Measurements from ENCODE around the gene TUFM.
"Not testable (repeated sequence)": the region's sequence is repeated elsewhere in the genome, so short reads cannot be mapped to it uniquely, and the experiment has no call there.

TUFM gene

DNA sequence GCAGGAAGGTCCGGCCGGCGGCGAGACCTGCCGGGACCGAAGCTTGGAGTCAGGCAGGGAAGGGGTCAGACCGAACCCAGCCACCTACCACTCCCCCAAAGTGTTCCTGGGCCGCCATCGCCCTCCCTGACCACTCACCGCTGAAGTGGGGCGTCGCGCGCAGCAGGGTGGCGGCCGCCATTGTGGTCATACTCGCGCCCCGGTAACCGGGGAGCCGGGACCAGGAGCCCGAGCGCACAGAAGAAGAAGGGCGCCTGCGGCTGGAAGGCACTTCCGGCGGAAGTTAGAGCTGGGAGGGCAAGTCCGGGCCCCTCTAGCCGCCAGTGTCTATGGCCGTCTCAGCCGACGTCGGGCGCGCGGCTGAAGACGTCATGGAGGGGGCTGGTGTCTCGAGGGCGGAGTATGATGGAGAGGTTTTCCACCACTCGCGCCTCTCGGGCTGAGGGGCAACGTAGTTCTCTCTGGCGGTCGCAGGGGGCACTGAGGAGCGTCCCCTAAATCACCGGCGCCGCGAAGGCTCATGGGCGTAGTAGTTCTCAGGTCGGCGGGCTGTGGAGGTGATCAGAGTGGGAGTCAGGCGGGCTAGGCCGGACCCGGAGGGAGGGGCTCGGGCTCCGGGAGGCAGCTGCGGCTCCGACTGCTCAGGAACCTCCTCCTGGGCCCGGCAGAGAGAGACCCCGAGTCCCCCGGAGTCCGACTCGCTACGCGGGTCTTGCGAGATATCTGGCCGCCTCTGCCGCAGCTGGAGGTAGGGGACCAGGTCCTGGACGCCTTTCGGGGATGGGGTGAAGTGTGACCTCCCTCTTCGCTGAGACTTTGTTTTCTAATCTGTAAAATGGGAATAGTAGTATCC, at the start of gene TUFM:
Gene TUFM (minus strand): TSS at position 269 of the 853 bp plus-strand sequence. CDS start 79 bp downstream, at position 190.
- DNase-seq (ENCODE audit: extremely low read depth in 1 of 2, low read depth in 1 of 2): peak; percentile 94 to 97

DNA sequence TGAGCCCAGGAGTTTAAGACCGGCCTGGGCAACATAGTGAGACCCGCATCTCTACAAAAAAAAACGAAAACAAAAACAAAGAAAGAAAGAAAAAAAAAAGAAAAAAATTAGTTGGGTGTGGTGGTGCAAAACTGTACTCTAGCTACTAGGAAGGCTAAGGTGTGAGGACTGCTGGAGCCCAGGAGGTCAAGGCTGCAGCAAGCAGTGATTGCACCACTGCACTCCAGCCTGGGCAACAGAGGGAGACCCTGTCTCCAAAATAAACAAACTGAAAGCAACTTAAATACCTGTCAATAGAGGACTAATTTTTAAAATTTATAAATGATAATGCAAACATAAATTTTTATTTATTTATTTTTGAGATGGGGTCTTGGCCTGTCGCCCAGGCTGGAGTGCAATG, 49.5 kb upstream of the TUFM start:
- DNase-seq (ENCODE audit: extremely low read depth in 1 of 2, low read depth in 1 of 2): no peak

DNA sequence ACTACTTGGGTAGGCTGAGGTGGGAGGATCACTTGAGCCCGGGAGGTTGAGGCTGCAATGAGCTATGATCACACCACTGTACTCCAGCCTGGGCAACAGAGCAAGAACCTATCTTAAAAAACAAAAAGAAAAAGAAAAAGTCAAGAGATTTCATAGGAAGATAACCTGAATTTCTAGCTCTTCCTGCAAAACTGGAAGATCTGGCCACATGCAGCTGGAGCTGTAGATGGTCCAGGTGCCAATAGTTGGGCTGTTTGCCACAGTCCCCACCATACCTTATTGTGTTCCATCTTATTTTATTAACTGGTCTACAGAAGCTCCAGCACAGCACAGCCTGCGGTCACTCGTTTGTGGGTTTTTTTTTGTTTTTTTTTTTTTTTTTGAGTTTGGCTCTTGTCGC, 47.1 kb upstream of the TUFM start:
- no peak for DNase-seq (ENCODE audit: extremely low read depth in 1 of 2, low read depth in 1 of 2)

- DNase-seq (ENCODE audit: extremely low read depth in 1 of 2, low read depth in 1 of 2): no peak
Observed at GRCh38 chr16:28891964-28892890, 46.1 kb upstream of the TUFM start.

DNA sequence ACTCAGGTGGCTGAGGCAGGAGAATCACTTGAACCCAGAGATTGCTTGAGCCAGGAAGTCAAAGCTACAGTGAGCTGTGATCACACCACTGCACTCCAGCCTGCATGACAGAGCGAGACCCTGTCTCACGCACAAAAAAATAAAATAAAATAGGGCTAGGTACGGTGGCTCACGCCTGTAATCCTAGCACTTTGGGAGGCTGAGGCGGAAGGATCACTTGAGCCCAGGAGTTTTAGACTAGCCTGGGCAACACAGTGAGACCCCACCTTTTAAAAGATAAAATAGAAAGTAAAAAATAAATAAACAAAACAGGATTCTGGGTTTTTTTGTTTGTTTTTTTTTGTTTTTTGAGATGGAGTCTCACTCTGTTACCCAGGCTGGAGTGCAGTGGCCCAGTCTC, 44.2 kb upstream of the TUFM start:
- not testable (repeated sequence) for DNase-seq (ENCODE audit: extremely low read depth in 1 of 2, low read depth in 1 of 2)

DNA sequence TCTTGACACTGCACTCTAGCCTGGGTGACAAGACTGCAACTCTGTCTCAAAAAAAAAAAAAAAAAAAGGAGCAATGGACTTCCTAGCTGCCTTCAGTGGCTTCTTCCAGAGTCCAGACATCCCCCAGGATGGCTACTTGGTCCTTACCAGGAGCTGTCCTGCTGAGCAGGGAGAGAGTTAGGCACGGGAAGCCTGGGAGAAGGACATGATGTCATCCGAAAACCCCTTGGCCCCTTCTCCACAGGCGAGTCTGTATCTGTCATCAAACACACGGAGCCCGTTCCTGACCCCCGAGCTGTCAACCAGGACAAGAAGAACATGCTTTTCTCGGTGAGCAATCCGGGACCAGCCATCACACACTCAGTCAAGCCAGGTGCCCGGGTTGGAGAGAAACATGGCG, 40.8 kb upstream of the TUFM start:
- no peak for DNase-seq (ENCODE audit: extremely low read depth in 1 of 2, low read depth in 1 of 2)

GRCh38 chr16:28884045-28884444, 37.9 kb upstream of the TUFM start:
- no peak for DNase-seq (ENCODE audit: extremely low read depth in 1 of 2, low read depth in 1 of 2)

- no peak for DNase-seq (ENCODE audit: extremely low read depth in 1 of 2, low read depth in 1 of 2)
Observed at GRCh38 chr16:28883221-28883996, 37.3 kb upstream of the TUFM start.

DNA sequence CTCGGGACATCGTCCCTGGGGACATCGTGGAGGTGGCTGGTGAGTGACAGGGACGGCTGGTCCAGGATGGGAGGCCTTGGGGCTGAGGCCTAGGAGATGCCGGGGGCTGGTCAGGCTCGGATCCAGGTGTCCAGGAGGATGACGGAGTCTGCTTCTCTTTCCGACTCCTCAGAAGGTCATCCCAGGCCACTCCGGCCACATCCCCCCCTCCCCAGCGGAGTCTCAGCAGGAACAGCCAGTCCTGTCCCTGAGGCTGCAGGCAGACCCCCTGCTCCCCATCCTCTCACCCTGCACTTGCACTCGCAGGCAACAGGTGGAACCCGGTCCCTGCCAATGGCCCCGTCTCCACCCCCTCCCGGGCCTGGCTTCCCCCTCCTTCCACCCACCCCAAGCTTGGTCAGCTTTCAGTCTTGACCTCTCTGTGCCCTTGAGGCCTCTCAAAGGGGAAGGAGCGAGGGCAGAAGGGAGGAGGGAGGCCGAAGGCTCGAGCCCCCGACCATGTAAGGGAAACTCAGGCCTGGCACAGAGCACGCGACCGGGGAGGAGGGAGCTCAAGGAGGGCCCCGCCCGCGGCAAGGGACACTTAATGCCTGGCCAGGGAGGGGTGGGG, 36.5 kb upstream of the TUFM start:
- DNase-seq (ENCODE audit: extremely low read depth in 1 of 2, low read depth in 1 of 2): no peak

GRCh38 chr16:28881565-28881964, 35.4 kb upstream of the TUFM start:
- not testable (repeated sequence) for DNase-seq (ENCODE audit: extremely low read depth in 1 of 2, low read depth in 1 of 2)

GRCh38 chr16:28880955-28881354, 34.8 kb upstream of the TUFM start:
- DNase-seq (ENCODE audit: extremely low read depth in 1 of 2, low read depth in 1 of 2): no peak

GRCh38 chr16:28880589-28880915, 34.4 kb upstream of the TUFM start:
- no peak for DNase-seq (ENCODE audit: extremely low read depth in 1 of 2, low read depth in 1 of 2)

DNA sequence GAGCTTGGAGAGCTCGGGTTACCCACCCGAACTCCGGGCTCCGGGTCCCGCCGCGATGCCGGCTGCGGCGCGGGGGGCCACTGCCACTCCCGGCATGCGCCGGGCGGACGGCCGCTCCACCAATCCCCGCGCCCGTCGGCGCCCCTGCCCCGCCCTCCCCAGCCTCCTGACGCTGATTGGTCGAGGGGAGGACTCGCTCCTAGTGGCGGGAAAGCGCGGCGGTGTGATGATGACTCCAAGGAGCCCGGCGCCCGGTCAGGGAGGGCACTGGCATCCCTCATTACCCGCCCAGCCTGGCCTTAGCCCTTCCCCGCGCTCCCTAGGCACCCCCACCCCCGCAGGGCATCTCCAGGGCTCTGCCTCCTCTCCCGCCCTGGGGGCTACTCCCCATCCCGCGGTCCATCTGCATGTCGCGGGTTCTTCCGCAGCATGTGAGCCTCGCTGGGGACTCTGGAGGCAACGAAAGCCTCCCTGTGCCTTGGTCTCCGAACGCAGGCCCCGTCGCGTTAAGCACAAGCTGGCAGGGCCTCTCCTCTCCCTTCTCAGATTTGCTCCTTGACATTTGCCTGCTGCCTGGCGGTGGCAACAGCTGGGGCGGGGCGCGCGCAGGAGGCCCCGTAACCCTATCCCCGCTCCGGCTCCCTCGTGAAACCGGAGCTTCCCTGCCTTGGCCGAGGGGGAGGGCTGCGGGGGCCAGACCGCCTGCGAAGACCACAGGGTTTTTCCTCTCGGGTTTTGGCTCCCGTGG, 33.9 kb upstream of the TUFM start:
- DNase-seq (ENCODE audit: extremely low read depth in 1 of 2, low read depth in 1 of 2): peak; percentile 85 to 89

DNA sequence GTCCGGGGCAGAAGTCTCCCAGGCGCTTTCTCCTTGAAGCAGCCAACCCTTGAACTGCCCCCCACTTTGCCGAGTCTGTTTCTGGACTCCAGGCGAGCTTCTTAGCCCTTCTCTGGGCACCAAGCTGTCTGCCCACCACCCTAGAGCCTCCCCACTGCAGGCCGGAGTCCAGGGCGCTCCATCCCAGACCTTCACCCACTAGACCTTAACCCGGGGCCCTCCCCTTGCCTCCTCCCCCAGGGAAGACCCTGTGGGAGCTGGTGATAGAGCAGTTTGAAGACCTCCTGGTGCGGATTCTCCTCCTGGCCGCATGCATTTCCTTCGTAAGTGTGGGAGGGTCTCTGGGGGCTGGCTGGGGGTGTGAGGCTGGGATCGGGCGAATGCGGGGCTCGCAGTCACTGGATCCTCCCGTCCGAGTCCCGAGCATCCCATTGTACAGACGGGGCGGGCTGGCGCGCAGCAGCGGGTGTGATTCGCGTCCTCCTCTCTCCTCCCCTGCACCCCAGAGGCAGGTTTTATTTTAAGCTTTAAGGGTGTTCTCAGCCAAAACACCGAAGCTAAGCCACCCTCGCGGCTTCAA, 33.2 kb upstream of the TUFM start:
- DNase-seq (ENCODE audit: extremely low read depth in 1 of 2, low read depth in 1 of 2): no peak

DNA sequence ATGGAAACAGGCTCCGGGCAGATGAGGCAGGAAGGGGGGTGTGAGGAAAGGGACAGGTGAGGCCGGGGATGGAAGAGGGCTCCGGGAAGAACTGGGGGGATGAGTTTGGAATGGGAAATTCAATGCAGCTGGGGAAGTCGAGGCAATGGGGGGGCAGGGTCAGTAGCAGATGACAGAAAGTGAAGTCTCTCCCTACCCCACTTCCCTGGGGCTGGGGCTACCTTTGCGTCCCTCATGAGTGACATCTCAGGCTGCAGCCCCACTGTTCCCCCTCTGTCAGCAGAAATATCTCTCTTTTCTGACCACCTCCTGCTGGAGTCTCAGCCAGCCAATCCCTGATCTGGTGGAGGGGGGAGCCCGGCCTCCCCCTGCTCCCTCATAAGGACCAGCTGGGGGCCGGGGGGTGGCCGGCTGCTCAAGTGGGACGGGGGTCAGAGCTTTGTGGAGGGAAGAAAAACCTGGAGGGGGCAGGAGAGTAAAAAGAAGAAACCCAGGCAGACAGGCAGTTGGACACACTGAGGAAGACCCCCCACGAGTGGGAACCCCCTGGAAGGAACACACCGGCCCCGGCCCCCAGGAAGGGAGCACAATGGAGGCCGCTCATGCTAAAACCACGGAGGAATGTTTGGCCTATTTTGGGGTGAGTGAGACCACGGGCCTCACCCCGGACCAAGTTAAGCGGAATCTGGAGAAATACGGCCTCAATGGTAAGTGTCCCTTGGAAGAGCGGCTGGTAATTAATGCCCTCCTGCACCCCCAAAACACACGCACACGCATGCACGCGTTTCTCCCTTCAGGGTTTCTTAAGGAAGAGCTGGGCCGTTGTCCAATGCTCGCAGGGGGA, 32.2 kb upstream of the TUFM start, which contains the start of gene ATP2A1:
Gene ATP2A1 (plus strand): TSS at position 406 of the 844 bp plus-strand sequence. CDS start 184 bp downstream, at position 590.
- no peak for DNase-seq (ENCODE audit: extremely low read depth in 1 of 2, low read depth in 1 of 2)

- DNase-seq (ENCODE audit: extremely low read depth in 1 of 2, low read depth in 1 of 2): no peak
Observed at GRCh38 chr16:28877655-28878000, 31.5 kb upstream of the TUFM start.

GRCh38 chr16:28876973-28877654, 31.0 kb upstream of the TUFM start:
- DNase-seq (ENCODE audit: extremely low read depth in 1 of 2, low read depth in 1 of 2): no peak

GRCh38 chr16:28876019-28876659, 30.0 kb upstream of the TUFM start:
- no peak for DNase-seq (ENCODE audit: extremely low read depth in 1 of 2, low read depth in 1 of 2)
